Measurements from ENCODE around the gene DCUN1D3.

Gene DCUN1D3

GRCh38 chr16:20916289-20916688, 16.1 kb upstream of the DCUN1D3 start:
- TF ChIP-seq EZH2phosphoT487 (conservative IDR thresholded peaks at IDR 0.05; ENCODE audit: low read length) (no peak), CTCF (IDR thresholded peaks at IDR 0.05; ENCODE audit: insufficient read depth, low read length, poor library complexity, severe bottlenecking) (no peak)

DNA sequence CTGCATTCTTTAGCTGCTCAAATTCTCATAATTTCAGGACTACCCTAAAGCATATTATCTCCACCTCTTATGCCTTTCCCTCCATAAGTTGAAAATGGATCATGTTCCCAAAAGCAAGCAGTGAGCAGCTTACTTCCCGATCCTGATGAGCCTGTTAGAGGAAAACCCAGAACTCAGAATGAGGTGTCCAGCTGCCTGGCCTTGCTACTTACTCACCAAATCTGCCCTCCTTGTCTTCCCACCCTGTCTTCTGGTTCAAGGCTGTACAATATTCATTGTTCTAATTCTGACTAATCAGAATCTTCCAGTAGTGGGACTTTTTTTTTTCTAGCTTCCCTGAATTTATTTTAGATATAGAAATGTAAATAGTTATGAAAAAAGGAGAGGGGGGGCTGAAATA, 11.2 kb upstream of the DCUN1D3 start:
- no peak overlapping the region for H3K27ac ChIP-seq (ENCODE audit: low read depth, low read length)
- no peak overlapping the region for H3K9ac ChIP-seq (ENCODE audit: low read length)
- H4K20me1 ChIP-seq (ENCODE audit: low read depth, low read length) = no peaks in the 10 kb centered on the region
- H3K9me2 ChIP-seq (replicated peaks; ENCODE audit: insufficient read depth, low read length) = no peaks in the 10 kb centered on the region
- H3K79me2 ChIP-seq (ENCODE audit: insufficient read depth, low read length) = no peaks in the 10 kb centered on the region
- TF ChIP-seq CTCF (IDR thresholded peaks at IDR 0.05; ENCODE audit: insufficient read depth, low read length, poor library complexity, severe bottlenecking) = no peak
- TF ChIP-seq EZH2phosphoT487 (conservative IDR thresholded peaks at IDR 0.05; ENCODE audit: low read length) = no peak
- no peak overlapping the region for H2AFZ ChIP-seq (ENCODE audit: low read depth, low read length, severe bottlenecking)
- H3K4me2 ChIP-seq (ENCODE audit: low read depth, low read length, poor library complexity, severe bottlenecking) = no peak overlapping the region
- no peaks in the 10 kb centered on the region for H3K9me3 ChIP-seq (ENCODE audit: insufficient read depth, low read length)
- no peaks in the 10 kb centered on the region for H3K36me3 ChIP-seq (ENCODE audit: low read length)
- peaks cover 11% of the 10 kb centered on the region for H3F3A ChIP-seq (ENCODE audit: insufficient read depth)
- H3K4me3 ChIP-seq (ENCODE audit: insufficient read depth, low read length, poor library complexity, severe bottlenecking) = no peak overlapping the region
- no peaks in the 10 kb centered on the region for H3K27me3 ChIP-seq (ENCODE audit: low read length)

More at GRCh38 chr16:20916289-20916688, 16.1 kb upstream of the DCUN1D3 start:
- H2AFZ ChIP-seq (ENCODE audit: low read depth, low read length, severe bottlenecking) = no peak overlapping the region
- H3K9me2 ChIP-seq (replicated peaks; ENCODE audit: insufficient read depth, low read length) = no peaks in the 10 kb centered on the region
- H3K27ac ChIP-seq (ENCODE audit: low read depth, low read length) = peak overlapping the region; percentile 84
- H3K9me3 ChIP-seq (ENCODE audit: insufficient read depth, low read length) = no peaks in the 10 kb centered on the region
- H3K79me2 ChIP-seq (ENCODE audit: insufficient read depth, low read length) = no peaks in the 10 kb centered on the region
- no peaks in the 10 kb centered on the region for H4K20me1 ChIP-seq (ENCODE audit: low read depth, low read length)
- H3K9ac ChIP-seq (ENCODE audit: low read length) = no peak overlapping the region
- no peaks in the 10 kb centered on the region for H3K36me3 ChIP-seq (ENCODE audit: low read length)
- H3K27me3 ChIP-seq (ENCODE audit: low read length) = no peaks in the 10 kb centered on the region
- no peak overlapping the region for H3K4me3 ChIP-seq (ENCODE audit: insufficient read depth, low read length, poor library complexity, severe bottlenecking)
- peaks cover 11% of the 10 kb centered on the region for H3F3A ChIP-seq (ENCODE audit: insufficient read depth)
- H3K4me2 ChIP-seq (ENCODE audit: low read depth, low read length, poor library complexity, severe bottlenecking) = peak overlapping the region; percentile 60

DNA sequence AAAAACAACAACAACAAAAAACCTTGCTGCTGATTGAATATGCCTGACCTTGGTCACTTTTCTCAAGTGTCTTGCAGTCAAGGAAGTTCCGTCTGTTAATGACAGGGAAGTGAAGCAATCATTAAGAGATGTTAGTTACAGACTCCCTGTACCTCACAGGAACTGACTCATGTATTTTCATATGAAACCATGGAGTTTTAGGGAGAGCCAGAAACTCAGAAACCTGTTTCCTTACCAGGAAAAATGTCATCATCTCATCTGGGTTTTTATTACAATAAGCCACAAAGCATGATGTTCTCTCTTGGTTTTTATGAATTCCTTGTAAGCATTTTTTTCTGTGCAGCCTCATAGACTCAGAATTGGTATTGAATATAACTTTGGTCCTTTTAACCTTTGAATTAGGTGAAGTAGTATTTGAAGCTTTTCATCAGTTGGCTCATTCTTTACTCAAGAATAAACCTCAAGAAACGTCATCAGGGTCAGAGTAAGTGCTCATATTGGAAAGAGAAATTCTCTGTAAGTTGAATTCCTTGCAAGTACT, 10.7 kb upstream of the DCUN1D3 start:
- Histone ChIP-seq H3K79me2 (ENCODE audit: insufficient read depth, low read length) (no peaks in the 10 kb centered on the region), H3K4me3 (ENCODE audit: insufficient read depth, low read length, poor library complexity, severe bottlenecking) (no peak overlapping the region), H3K27me3 (ENCODE audit: low read length) (no peaks in the 10 kb centered on the region), H3K36me3 (ENCODE audit: low read length) (no peaks in the 10 kb centered on the region), H2AFZ (ENCODE audit: low read depth, low read length, severe bottlenecking) (no peak overlapping the region), H3F3A (ENCODE audit: insufficient read depth) (peaks cover 8% of the 10 kb centered on the region), H3K27ac (ENCODE audit: low read depth, low read length) (no peak overlapping the region), H3K9me3 (ENCODE audit: insufficient read depth, low read length) (no peaks in the 10 kb centered on the region), H3K9me2 (replicated peaks; ENCODE audit: insufficient read depth, low read length) (no peaks in the 10 kb centered on the region), H3K4me2 (ENCODE audit: low read depth, low read length, poor library complexity, severe bottlenecking) (no peak overlapping the region), H4K20me1 (ENCODE audit: low read depth, low read length) (no peaks in the 10 kb centered on the region), H3K9ac (ENCODE audit: low read length) (no peak overlapping the region)
- TF ChIP-seq CTCF (IDR thresholded peaks at IDR 0.05; ENCODE audit: insufficient read depth, low read length, poor library complexity, severe bottlenecking) (no peak), EZH2phosphoT487 (conservative IDR thresholded peaks at IDR 0.05; ENCODE audit: low read length) (no peak)

Measured in SU-DHL-6 (cell line).